ENCODE results near the gene IFI6.

Gene IFI6

GRCh38 chr1:27662707-27663393 is 9.1 kb downstream of the IFI6 start:
- no peak overlapping the region for H3K4me3 ChIP-seq (ENCODE audit: low read depth, low read length)
- TF ChIP-seq, protein P1, sequence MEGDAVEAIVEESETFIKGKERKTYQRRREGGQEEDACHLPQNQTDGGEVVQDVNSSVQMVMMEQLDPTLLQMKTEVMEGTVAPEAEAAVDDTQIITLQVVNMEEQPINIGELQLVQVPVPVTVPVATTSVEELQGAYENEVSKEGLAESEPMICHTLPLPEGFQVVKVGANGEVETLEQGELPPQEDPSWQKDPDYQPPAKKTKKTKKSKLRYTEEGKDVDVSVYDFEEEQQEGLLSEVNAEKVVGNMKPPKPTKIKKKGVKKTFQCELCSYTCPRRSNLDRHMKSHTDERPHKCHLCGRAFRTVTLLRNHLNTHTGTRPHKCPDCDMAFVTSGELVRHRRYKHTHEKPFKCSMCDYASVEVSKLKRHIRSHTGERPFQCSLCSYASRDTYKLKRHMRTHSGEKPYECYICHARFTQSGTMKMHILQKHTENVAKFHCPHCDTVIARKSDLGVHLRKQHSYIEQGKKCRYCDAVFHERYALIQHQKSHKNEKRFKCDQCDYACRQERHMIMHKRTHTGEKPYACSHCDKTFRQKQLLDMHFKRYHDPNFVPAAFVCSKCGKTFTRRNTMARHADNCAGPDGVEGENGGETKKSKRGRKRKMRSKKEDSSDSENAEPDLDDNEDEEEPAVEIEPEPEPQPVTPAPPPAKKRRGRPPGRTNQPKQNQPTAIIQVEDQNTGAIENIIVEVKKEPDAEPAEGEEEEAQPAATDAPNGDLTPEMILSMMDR (IDR thresholded peaks at IDR 0.05; ENCODE audit: borderline replicate concordance, insufficient read depth, low read depth, low read length) = peak; percentile 75

- TF ChIP-seq, protein P1 (IDR thresholded peaks at IDR 0.05; ENCODE audit: borderline replicate concordance, insufficient read depth, low read depth, low read length) = no peak
- H3K4me3 ChIP-seq (ENCODE audit: low read depth, low read length) = no peak overlapping the region
Observed at GRCh38 chr1:27662261-27662660, 9.7 kb downstream of the IFI6 start.

- H3K4me3 ChIP-seq (ENCODE audit: low read depth, low read length) = no peak overlapping the region
- TF ChIP-seq, protein P1 (IDR thresholded peaks at IDR 0.05; ENCODE audit: borderline replicate concordance, insufficient read depth, low read depth, low read length) = no peak
Observed at GRCh38 chr1:27661412-27662075, 10.4 kb downstream of the IFI6 start.

- H3K4me3 ChIP-seq (ENCODE audit: low read depth, low read length) = peak overlapping the region; percentile 48
- TF ChIP-seq, protein P1 (IDR thresholded peaks at IDR 0.05; ENCODE audit: borderline replicate concordance, insufficient read depth, low read depth, low read length) = no peak
Observed at GRCh38 chr1:27660300-27660835, 11.6 kb downstream of the IFI6 start.

- TF ChIP-seq, protein P1 (IDR thresholded peaks at IDR 0.05; ENCODE audit: borderline replicate concordance, insufficient read depth, low read depth, low read length) = no peak
- peak overlapping the region; percentile 48 for H3K4me3 ChIP-seq (ENCODE audit: low read depth, low read length)
Observed at GRCh38 chr1:27659497-27660299, 12.3 kb downstream of the IFI6 start.

DNA sequence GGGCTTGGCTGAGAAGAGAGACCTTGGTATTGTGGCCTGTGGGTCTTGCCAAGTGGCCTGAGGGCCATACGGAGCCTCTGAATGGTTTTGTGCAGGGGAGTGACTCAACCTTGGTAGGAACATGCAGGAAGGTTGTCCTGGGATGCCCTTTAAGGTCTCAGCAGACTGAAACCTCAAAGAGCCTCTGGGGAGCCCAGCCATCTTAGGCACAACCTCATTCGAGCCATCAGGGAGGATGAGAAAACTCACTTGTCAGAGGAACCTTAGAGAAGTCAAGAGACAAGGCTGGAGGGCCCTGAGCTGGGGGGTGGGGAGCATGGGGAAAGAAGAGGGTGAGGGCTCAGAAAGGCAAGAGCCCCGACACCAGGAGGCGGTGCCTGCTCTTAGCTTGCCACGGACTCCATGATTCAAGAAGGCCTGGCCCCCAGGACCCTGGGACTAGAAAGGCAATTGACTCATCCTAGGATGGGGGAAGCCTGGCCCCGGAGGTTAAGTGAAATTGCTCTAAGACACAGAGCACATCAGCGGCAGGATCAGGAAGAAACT is 13.0 kb downstream of the IFI6 start:
- TF ChIP-seq, protein P1 (IDR thresholded peaks at IDR 0.05; ENCODE audit: borderline replicate concordance, insufficient read depth, low read depth, low read length) = 0 out of 2 replicates have a peak, but pooled peaks have one; percentile 2
- H3K4me3 ChIP-seq (ENCODE audit: low read depth, low read length) = peak overlapping the region; percentile 48

All from GM12875 (cell line).